Tibial nerve (tissue), 4 donors: ENCODE results near the gene ERBB4. TPM values are rescaled to one million over a fixed set of nuclear protein-coding genes. Genes with fewer than 3 reads are reported as not detected.

Experiments used
- DNase-seq, 2 donors: peaks; one replicate each; pipeline ENCODE4 v3.0.0-alpha.2; 2019; ENCODE audit warnings: low spot score in 2 of 2
- H3K27ac ChIP-seq, 4 donors: fragments of 200-600 bp; sonication (generic) in 3 of 4; one replicate each; pipeline ENCODE4 v1.5.1; 2017 to 2019; ENCODE audit warnings: mild to moderate bottlenecking in 1 of 4
- H3K27me3 ChIP-seq, 2 donors: fragments of 200-600 bp; sonication (generic) in 1 of 2; one replicate each; pipeline versions ENCODE4 v1.5.1 to v1.6.0; 2017 to 2019
- H3K36me3 ChIP-seq, 3 donors: fragments of 200-600 bp; sonication (generic); one replicate each; pipeline ENCODE4 v1.5.1; 2018 to 2019
- H3K4me1 ChIP-seq, 4 donors: fragments of 200-600 bp; sonication (generic) in 3 of 4; one replicate each; pipeline ENCODE4 v1.5.1; 2017 to 2019
- H3K4me3 ChIP-seq, 4 donors: fragments of 200-600 bp; sonication (generic) in 3 of 4; one replicate each; pipeline ENCODE4 v1.5.1; 2017 to 2019; ENCODE audit warnings: mild to moderate bottlenecking in 1 of 4, moderate library complexity in 1 of 4
- H3K9me3 ChIP-seq, 4 donors: fragments of 200-600 bp; sonication (generic) in 3 of 4; one replicate each; pipeline ENCODE4 v1.5.1; 2017 to 2019
- CTCF ChIP-seq, 5 experiments: fragments of 200-600 bp in 3 of 5; fragments of 450-650 bp in 2 of 5; sonication (generic) in 3 of 5; IDR thresholded peaks; one replicate each; pipeline ENCODE4 v1.5.1; 2016 to 2019; ENCODE audit warnings: antibody characterized with exemption in 5 of 5, mild to moderate bottlenecking in 3 of 5, moderate library complexity in 2 of 5
- EP300 ChIP-seq, 2 donors: sonication (generic); formaldehyde crosslinking; IDR thresholded peaks; one replicate each; pipeline ENCODE4 v1.6.1; 2017; ENCODE audit warnings: antibody characterized with exemption in 2 of 2, mild to moderate bottlenecking in 1 of 2
- POLR2A ChIP-seq, 2 donors: fragments of 450-650 bp; IDR thresholded peaks; one replicate each; pipeline ENCODE4 v1.6.1; 2017; ENCODE audit warnings: antibody characterized with exemption in 2 of 2, mild to moderate bottlenecking in 2 of 2, moderate library complexity in 2 of 2
- WGBS, 2 donors: methylation state at CpG; one replicate each; pipeline ENCODE4 v1.1.5; 2018; 5-methylcytosine and 5-hydroxymethylcytosine counted together
- total RNA-seq, 4 donors: library from RNA; depleted of rRNA; stranded (reverse); fragments of >200 nt; gene quantifications; one replicate each; pipeline ENCODE4 v1.1.0, GENCODE V29; 2016

ERBB4 gene
- total RNA-seq, 4 donors from 2014 or later, result 2.4 to 3.3 (median 2.9) TPM

- no peak for DNase-seq
- no peaks in the 10 kb centered on the region for H3K36me3 ChIP-seq
- WGBS, 2 donors, result 65 to 87% methylated on average over 2 of the region's 2 CpGs
- no peak overlapping the region for H3K27ac ChIP-seq
- TF ChIP-seq POLR2A (IDR thresholded peaks at IDR 0.05), result no peak
- no peak for TF ChIP-seq EP300 (IDR thresholded peaks at IDR 0.05)
- no peak for TF ChIP-seq CTCF (IDR thresholded peaks at IDR 0.05)
- no peak overlapping the region for H3K4me3 ChIP-seq
- H3K27me3 ChIP-seq, result no peaks in the 10 kb centered on the region
- H3K4me1 ChIP-seq, result no peaks in the 10 kb centered on the region
- H3K9me3 ChIP-seq, result no peaks in the 10 kb centered on the region
Measured at GRCh38 chr2:212392043-212392442, 146.6 kb downstream of the ERBB4 start.

DNA sequence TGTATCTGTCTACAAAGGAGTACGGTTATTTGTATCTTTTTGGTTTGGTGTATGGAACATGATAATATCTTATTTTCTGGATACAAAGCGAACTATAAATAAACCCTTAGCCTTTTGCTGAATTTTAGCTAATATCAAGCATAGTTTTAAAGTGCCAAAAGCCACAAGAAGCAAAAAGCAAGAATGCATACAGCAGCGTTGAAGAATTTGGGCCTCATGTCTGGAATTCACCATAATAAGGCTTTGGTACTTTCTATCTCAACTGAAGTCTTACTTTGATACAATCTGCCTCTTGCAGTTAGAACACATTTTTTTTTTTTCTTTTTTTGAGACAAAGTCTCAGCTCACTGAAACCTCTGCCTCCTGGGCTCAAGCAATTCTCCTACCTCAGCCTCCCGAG, 151.5 kb downstream of the ERBB4 start:
- Histone ChIP-seq H3K4me1 (no peaks in the 10 kb centered on the region), H3K27ac (no peak overlapping the region), H3K9me3 (no peaks in the 10 kb centered on the region), H3K36me3 (no peaks in the 10 kb centered on the region), H3K27me3 (no peaks in the 10 kb centered on the region), H3K4me3 (no peak overlapping the region)
- WGBS, 2 donors, result 59 to 60% methylated on average over 4 of the region's 4 CpGs
- TF ChIP-seq CTCF (IDR thresholded peaks at IDR 0.05) (no peak), POLR2A (IDR thresholded peaks at IDR 0.05) (no peak), EP300 (IDR thresholded peaks at IDR 0.05) (no peak)
- no peak for DNase-seq

- WGBS, 2 donors, result 67 to 76% methylated on average over 2 of the region's 2 CpGs
Measured at GRCh38 chr2:212385241-212385640, 153.4 kb downstream of the ERBB4 start.

DNA sequence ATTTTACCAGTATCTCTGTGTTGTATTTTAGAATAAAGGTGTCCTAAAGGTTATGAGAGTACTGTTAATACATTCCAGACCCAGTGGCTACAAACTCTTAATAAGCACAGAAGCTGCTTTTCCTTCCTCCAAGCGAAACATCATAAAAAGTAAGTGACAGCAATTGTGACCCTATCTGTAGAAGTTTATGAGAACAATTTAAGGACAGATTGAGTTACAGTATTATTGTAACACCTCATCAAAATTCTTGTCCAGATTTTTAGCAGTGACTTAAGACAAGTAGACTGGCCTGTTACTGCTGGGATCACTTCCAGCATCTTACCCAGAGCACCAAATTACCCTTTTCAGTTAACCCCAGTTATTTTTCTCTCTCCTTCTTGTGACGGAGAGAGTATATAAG, 154.6 kb downstream of the ERBB4 start:
- Histone ChIP-seq H3K4me1 (no peaks in the 10 kb centered on the region), H3K4me3 (no peak overlapping the region), H3K36me3 (no peaks in the 10 kb centered on the region), H3K27me3 (no peaks in the 10 kb centered on the region), H3K27ac (no peak overlapping the region), H3K9me3 (no peaks in the 10 kb centered on the region)
- no peak for TF ChIP-seq EP300 (IDR thresholded peaks at IDR 0.05)
- TF ChIP-seq POLR2A (IDR thresholded peaks at IDR 0.05), result no peak
- TF ChIP-seq CTCF (IDR thresholded peaks at IDR 0.05), result no peak
- DNase-seq, result no peak
- 54 to 68% methylated on average over 2 of the region's 2 CpGs for WGBS, 2 donors

More at GRCh38 chr2:212385241-212385640, 153.4 kb downstream of the ERBB4 start:
- Histone ChIP-seq H3K9me3 (no peaks in the 10 kb centered on the region), H3K27me3 (no peaks in the 10 kb centered on the region), H3K4me1 (no peaks in the 10 kb centered on the region), H3K4me3 (no peak overlapping the region), H3K27ac (no peak overlapping the region), H3K36me3 (no peaks in the 10 kb centered on the region)
- no peak for TF ChIP-seq POLR2A (IDR thresholded peaks at IDR 0.05)
- TF ChIP-seq EP300 (IDR thresholded peaks at IDR 0.05), result no peak
- TF ChIP-seq CTCF (IDR thresholded peaks at IDR 0.05), result no peak
- DNase-seq, result no peak

GRCh38 chr2:212381428-212382102, 157.0 kb downstream of the ERBB4 start:
- Histone ChIP-seq H3K4me3 (no peak overlapping the region), H3K27me3 (no peaks in the 10 kb centered on the region), H3K27ac (no peak overlapping the region), H3K36me3 (no peaks in the 10 kb centered on the region), H3K9me3 (no peaks in the 10 kb centered on the region), H3K4me1 (no peaks in the 10 kb centered on the region)
- 70 to 74% methylated on average over 1 of the region's 1 CpG for WGBS, 2 donors
- no peak for DNase-seq
- TF ChIP-seq EP300 (IDR thresholded peaks at IDR 0.05) (no peak), POLR2A (IDR thresholded peaks at IDR 0.05) (no peak), CTCF (IDR thresholded peaks at IDR 0.05) (no peak)
